Measurements from ENCODE around the gene CFAP299. TPM values are rescaled to one million over a fixed set of nuclear protein-coding genes. Genes with fewer than 3 reads are reported as not detected.

CFAP299 gene
- total RNA-seq, 1 donor from 2014 or later = not detected

GRCh38 chr4:80610199-80610598 is 274.7 kb downstream of the CFAP299 start:
- no peaks in the 10 kb centered on the region for H3K9me3 ChIP-seq
- no peaks in the 10 kb centered on the region for H3K36me3 ChIP-seq
- H3K27ac ChIP-seq = no peak overlapping the region
- DNase-seq (ENCODE audit: low spot score in 2 of 2) = no peak
- no peaks in the 10 kb centered on the region for H3K4me1 ChIP-seq
- no peaks in the 10 kb centered on the region for H3K27me3 ChIP-seq
- H3K4me3 ChIP-seq = no peak overlapping the region
- TF ChIP-seq CTCF (IDR thresholded peaks at IDR 0.05) = no peak
- intact Hi-C loops (cut with DNase I) = no loop called here

- Histone ChIP-seq H3K4me1 (no peaks in the 10 kb centered on the region), H3K36me3 (no peaks in the 10 kb centered on the region), H3K4me3 (no peak overlapping the region), H3K9me3 (no peaks in the 10 kb centered on the region), H3K27me3 (no peaks in the 10 kb centered on the region), H3K27ac (no peak overlapping the region)
- TF ChIP-seq CTCF (IDR thresholded peaks at IDR 0.05) = no peak
- DNase-seq (ENCODE audit: low spot score in 2 of 2) = no peak
- intact Hi-C loops (cut with DNase I) = no loop called here
These were observed 275.5 kb downstream of the CFAP299 start for GRCh38 chr4:80610845-80611677.

- intact Hi-C loops (cut with DNase I) = no loop called here
- no peak for TF ChIP-seq CTCF (IDR thresholded peaks at IDR 0.05)
- Histone ChIP-seq H3K9me3 (no peaks in the 10 kb centered on the region), H3K4me1 (no peaks in the 10 kb centered on the region), H3K36me3 (no peaks in the 10 kb centered on the region), H3K4me3 (no peak overlapping the region), H3K27me3 (no peaks in the 10 kb centered on the region), H3K27ac (no peak overlapping the region)
- no peak for DNase-seq (ENCODE audit: low spot score in 2 of 2)
These were observed 276.1 kb downstream of the CFAP299 start for GRCh38 chr4:80611678-80611979.

GRCh38 chr4:80613470-80613869 is 277.9 kb downstream of the CFAP299 start:
- Histone ChIP-seq H3K4me1 (no peaks in the 10 kb centered on the region), H3K9me3 (no peaks in the 10 kb centered on the region), H3K4me3 (no peak overlapping the region), H3K27ac (no peak overlapping the region), H3K36me3 (no peaks in the 10 kb centered on the region), H3K27me3 (no peaks in the 10 kb centered on the region)
- no peak for DNase-seq (ENCODE audit: low spot score in 2 of 2)
- intact Hi-C loops (cut with DNase I) = no loop called here
- TF ChIP-seq CTCF (IDR thresholded peaks at IDR 0.05) = no peak

GRCh38 chr4:80614319-80614718 is 278.8 kb downstream of the CFAP299 start:
- Histone ChIP-seq H3K36me3 (no peaks in the 10 kb centered on the region), H3K27ac (no peak overlapping the region), H3K9me3 (no peaks in the 10 kb centered on the region), H3K4me3 (no peak overlapping the region), H3K27me3 (no peaks in the 10 kb centered on the region), H3K4me1 (no peaks in the 10 kb centered on the region)
- intact Hi-C loops (cut with DNase I) = no loop called here
- DNase-seq (ENCODE audit: low spot score in 2 of 2) = no peak
- no peak for TF ChIP-seq CTCF (IDR thresholded peaks at IDR 0.05)

GRCh38 chr4:80615099-80615498 is 279.6 kb downstream of the CFAP299 start:
- no peak overlapping the region for H3K27ac ChIP-seq
- no peaks in the 10 kb centered on the region for H3K9me3 ChIP-seq
- H3K4me1 ChIP-seq = no peaks in the 10 kb centered on the region
- no peak for TF ChIP-seq CTCF (IDR thresholded peaks at IDR 0.05)
- no peak overlapping the region for H3K4me3 ChIP-seq
- no peaks in the 10 kb centered on the region for H3K27me3 ChIP-seq
- no peaks in the 10 kb centered on the region for H3K36me3 ChIP-seq
- intact Hi-C loops (cut with DNase I) = no loop called here
- DNase-seq (ENCODE audit: low spot score in 2 of 2) = no peak

Measured in ascending aorta (tissue), 2 donors.